SU-DHL-6 (cell line): ENCODE results near the gene PPP6R2.

Experiments
- EZH2phosphoT487 ChIP-seq: fragments of 200-600 bp; sonication (generic), shearing (Covaris generic); conservative IDR thresholded peaks from 2 replicates; pipeline ENCODE4 v1.6.1; 2018; ENCODE audit warnings: mild to moderate bottlenecking, antibody characterized with exemption, low read length, moderate library complexity, mixed read lengths
- TF ChIP-seq, protein P1 (sequence below): fragments of 200-600 bp; sonication (generic); IDR thresholded peaks from one replicate; pipeline ENCODE4 v1.5.1; 2017; ENCODE audit warnings: antibody characterized with exemption, mild to moderate bottlenecking, low read length, moderate library complexity; ENCODE audit not compliant: insufficient read depth, poor library complexity, severe bottlenecking

DNA sequence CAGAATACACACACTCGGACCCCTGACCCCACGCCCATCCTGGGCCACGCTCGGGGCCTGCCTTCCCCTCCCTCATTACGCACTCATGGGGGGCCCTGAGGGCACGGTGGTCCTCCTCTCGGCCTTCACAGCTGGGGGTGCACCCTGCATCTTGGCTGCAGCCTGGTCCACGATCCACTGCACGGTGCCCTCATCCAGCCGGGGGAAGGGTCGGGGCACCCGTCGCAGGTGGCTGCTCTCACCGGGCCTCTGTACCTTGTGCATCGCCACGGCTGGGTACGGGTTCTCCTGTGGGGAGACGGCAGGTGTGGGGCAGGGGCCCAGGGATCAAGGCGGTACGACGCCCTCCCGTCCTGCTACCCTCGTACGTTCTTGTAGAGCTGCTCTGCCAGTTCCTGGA is 121.3 kb downstream of the PPP6R2 start:
- TF ChIP-seq, protein P1, sequence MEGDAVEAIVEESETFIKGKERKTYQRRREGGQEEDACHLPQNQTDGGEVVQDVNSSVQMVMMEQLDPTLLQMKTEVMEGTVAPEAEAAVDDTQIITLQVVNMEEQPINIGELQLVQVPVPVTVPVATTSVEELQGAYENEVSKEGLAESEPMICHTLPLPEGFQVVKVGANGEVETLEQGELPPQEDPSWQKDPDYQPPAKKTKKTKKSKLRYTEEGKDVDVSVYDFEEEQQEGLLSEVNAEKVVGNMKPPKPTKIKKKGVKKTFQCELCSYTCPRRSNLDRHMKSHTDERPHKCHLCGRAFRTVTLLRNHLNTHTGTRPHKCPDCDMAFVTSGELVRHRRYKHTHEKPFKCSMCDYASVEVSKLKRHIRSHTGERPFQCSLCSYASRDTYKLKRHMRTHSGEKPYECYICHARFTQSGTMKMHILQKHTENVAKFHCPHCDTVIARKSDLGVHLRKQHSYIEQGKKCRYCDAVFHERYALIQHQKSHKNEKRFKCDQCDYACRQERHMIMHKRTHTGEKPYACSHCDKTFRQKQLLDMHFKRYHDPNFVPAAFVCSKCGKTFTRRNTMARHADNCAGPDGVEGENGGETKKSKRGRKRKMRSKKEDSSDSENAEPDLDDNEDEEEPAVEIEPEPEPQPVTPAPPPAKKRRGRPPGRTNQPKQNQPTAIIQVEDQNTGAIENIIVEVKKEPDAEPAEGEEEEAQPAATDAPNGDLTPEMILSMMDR: no peak
- TF ChIP-seq EZH2phosphoT487: no peak
